GM21528 (cell line): ENCODE results near the gene SAMD10.
"Not testable (repeated sequence)": the region's sequence is repeated elsewhere in the genome, so short reads cannot be mapped to it uniquely, and the experiment has no call there.

Experiments
- ATAC-seq: cut with Tn5 transposase; IDR thresholded peaks from one replicate; pipeline ENCODE4 v1.9.1; 2021; ENCODE audit warnings: mild to moderate bottlenecking, moderate library complexity; ENCODE audit not compliant: unreplicated experiment, low FRiP score

SAMD10 gene

GRCh38 chr20:64003960-64004725 lies 24.7 kb upstream of the SAMD10 start:
- no peak for ATAC-seq

GRCh38 chr20:64001607-64002011 lies 22.2 kb upstream of the SAMD10 start:
- no peak for ATAC-seq

GRCh38 chr20:64000906-64001305 lies 21.5 kb upstream of the SAMD10 start:
- no peak for ATAC-seq

GRCh38 chr20:63982937-63983336 lies 3.5 kb upstream of the SAMD10 start:
- no peak for ATAC-seq

- peak; percentile 60 for ATAC-seq
Measured at GRCh38 chr20:63980806-63981728, 1.6 kb upstream of the SAMD10 start, which contains the start of gene PRPF6. TSS of gene PRPF6 (plus strand) at chr20:63981132. CDS start at chr20:63981246, 114 bp downstream.

GRCh38 chr20:63980317-63980805 lies 919 bp upstream of the SAMD10 start:
- peak; percentile 10 for ATAC-seq

GRCh38 chr20:63979229-63979556 lies 249 bp downstream of the SAMD10 start:
- ATAC-seq: no peak

GRCh38 chr20:63978319-63979228 lies 868 bp downstream of the SAMD10 start:
- ATAC-seq: no peak

- ATAC-seq: no peak
Measured at GRCh38 chr20:63977739-63978276, 1.6 kb downstream of the SAMD10 start.

- ATAC-seq: no peak
Measured at GRCh38 chr20:63976980-63977738, 2.3 kb downstream of the SAMD10 start.

- not testable (repeated sequence) for ATAC-seq
Measured at GRCh38 chr20:63976511-63976910, 2.9 kb downstream of the SAMD10 start.

- ATAC-seq: no peak
Measured at GRCh38 chr20:63974402-63975200, 4.8 kb downstream of the SAMD10 start.

GRCh38 chr20:63973636-63974401 lies 5.6 kb downstream of the SAMD10 start:
- ATAC-seq: no peak

- no peak for ATAC-seq
Measured at GRCh38 chr20:63973160-63973479, 6.3 kb downstream of the SAMD10 start.

- no peak for ATAC-seq
Measured at GRCh38 chr20:63972312-63973159, 6.9 kb downstream of the SAMD10 start.

GRCh38 chr20:63971960-63972311 lies 7.5 kb downstream of the SAMD10 start:
- not testable (repeated sequence) for ATAC-seq
